Mucosa of rectum (tissue), 2 donors: Measurements from ENCODE around the gene DUSP14.

ENCODE experiments used
- H3K27ac ChIP-seq, 2 donors: one replicate each; pipeline ENCODE4 v1.7.0; 2013; ENCODE audit warnings: inconsistent platforms in 2 of 2, low read depth in 2 of 2, low read length in 2 of 2
- H3K27me3 ChIP-seq, 2 donors: one replicate each; pipeline ENCODE4 v1.7.0; 2013; ENCODE audit warnings: low read length in 2 of 2; ENCODE audit not compliant: control insufficient read depth in 2 of 2, insufficient read depth in 2 of 2
- H3K36me3 ChIP-seq, 2 donors: one replicate each; pipeline ENCODE4 v1.7.0; 2013; ENCODE audit warnings: low read length in 2 of 2; ENCODE audit not compliant: control insufficient read depth in 2 of 2, insufficient read depth in 2 of 2
- H3K4me1 ChIP-seq, 2 donors: one replicate each; pipeline ENCODE4 v1.7.0; 2013; ENCODE audit warnings: low read length in 2 of 2, mild to moderate bottlenecking in 1 of 2; ENCODE audit not compliant: control insufficient read depth in 2 of 2, insufficient read depth in 2 of 2
- H3K4me3 ChIP-seq, 2 donors: one replicate each; pipeline ENCODE4 v1.7.0; 2013; ENCODE audit warnings: low read length in 2 of 2
- H3K9ac ChIP-seq, 2 donors: one replicate each; pipeline ENCODE4 v1.7.0; 2013; ENCODE audit warnings: low read length in 2 of 2, low read depth in 1 of 2, mild to moderate bottlenecking in 1 of 2
- H3K9me3 ChIP-seq, 2 donors: one replicate each; pipeline ENCODE4 v1.7.0; 2013; ENCODE audit warnings: low read length in 2 of 2; ENCODE audit not compliant: control insufficient read depth in 2 of 2
- donor health status: healthy.
- donor health status: Normal muscosa, but diverticular disease.

DUSP14 gene

DNA sequence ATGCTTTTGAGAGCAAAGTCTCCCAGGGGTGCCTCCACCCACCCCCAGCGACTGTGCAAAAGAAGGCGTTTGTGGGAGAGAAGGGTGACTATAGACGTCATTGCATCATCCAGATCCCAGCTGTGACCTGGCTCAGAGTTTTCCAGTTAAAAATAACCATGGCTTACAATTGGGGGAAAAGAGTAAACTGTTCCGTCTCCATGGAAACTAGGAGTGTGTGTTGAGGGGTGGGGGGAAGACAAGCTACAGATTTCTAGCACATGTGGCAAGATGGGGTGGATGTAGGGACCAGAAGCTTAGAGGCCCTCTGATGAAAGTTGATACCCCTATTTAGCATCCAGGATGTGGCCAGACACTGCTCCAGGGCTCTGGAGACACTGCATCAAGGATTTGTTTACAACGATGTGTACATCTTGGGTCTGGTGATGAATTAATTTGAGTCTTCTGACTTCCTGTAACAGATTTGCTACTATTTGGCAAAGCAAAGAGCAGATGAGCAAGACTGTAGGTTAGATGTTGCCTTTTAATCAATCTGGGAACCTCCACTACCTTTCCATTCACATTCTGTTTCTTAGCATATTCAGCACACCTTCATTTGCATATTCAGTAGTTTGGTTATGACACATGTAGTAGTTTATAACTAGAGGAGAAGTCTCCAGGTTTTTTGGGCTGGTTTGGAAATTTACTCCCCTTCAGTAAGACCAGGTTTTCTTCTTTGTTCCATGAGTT lies 6.2 kb upstream of the DUSP14 start:
- Histone ChIP-seq H3K27me3 (no peaks in the 10 kb centered on the region), H3K9me3 (no peaks in the 10 kb centered on the region), H3K27ac (peak overlapping the region; percentile 17 to 43), H3K9ac (no peak overlapping the region), H3K4me3 (no peak overlapping the region), H3K4me1 (peaks cover 1 to 6% of the 10 kb centered on the region in 2 donors), H3K36me3 (peaks cover 5 to 11% of the 10 kb centered on the region in 2 donors)

DNA sequence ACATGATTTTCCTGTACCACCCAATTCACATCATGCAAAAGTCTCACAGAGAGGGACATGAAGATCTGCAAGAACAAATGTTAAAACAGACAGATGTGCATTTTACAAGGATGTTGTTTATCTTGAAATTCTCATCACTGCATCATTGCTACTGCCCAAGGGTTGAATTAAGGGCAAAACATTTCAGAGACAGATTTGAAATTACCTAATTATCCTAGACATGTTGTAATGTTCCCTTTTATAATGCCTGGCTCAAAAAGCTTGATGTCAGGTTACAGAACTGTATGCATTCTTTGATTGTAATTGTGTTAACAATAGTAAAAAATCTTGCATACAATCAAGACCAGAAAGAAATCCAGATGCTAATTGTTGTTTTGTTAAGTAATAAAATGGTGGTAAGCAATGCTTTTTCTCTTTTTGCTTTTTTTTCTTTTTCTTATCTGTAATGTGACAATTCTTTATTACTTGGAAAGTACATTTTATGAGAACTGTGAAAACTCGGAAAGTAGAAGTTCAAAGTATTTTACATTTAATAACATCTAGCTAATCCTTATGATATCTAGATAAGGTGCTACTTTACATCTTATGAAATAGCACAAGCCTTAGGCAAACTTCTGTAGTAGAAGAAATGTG lies 3.6 kb upstream of the DUSP14 start:
- H3K4me1 ChIP-seq: peaks cover 8 to 20% of the 10 kb centered on the region in 2 donors

DNA sequence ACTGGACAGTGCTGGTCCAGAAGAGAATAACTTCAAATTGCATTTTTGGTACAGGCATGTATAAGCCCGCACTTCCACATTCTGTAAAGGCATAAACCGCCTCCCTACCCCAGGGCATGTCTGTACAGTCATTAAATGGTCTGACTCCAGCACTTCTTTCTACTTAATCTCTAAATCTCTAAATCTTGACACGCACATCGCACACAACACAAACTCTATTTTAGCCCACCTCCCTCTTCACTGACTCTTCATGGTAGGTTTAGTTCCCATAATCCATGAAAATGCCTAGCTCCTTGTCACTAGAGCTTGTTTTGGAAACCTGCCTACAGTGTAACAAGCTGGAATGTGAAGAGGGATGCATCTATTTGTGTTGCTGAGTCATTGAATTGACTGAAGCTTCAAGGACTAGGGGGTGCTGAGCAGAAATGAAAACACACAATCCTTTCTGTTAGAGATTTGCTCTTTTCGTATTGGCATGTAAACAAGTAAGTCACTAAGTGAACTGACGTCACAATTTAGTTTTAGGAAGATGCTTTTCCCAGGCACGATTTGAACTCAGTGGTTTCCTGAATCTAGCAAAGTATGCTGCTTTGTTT lies 1.6 kb upstream of the DUSP14 start:
- H3K36me3 ChIP-seq: no peaks in the 10 kb centered on the region
- H3K4me3 ChIP-seq: peak overlapping the region; percentile 82 to 84
- H3K27ac ChIP-seq: peak overlapping the region in 1 of 2 donors; percentile 74
- H3K27me3 ChIP-seq: no peaks in the 10 kb centered on the region
- H3K4me1 ChIP-seq: peaks cover 8 to 22% of the 10 kb centered on the region in 2 donors
- H3K9ac ChIP-seq: no peak overlapping the region
- H3K9me3 ChIP-seq: no peaks in the 10 kb centered on the region

More for the DNA sequence above, 3.6 kb upstream of the DUSP14 start:
- Histone ChIP-seq H3K9me3 (no peaks in the 10 kb centered on the region), H3K9ac (no peak overlapping the region), H3K4me3 (no peak overlapping the region), H3K36me3 (peaks cover 0 to 2% of the 10 kb centered on the region in 2 donors), H3K27ac (no peak overlapping the region), H3K27me3 (no peaks in the 10 kb centered on the region)

DNA sequence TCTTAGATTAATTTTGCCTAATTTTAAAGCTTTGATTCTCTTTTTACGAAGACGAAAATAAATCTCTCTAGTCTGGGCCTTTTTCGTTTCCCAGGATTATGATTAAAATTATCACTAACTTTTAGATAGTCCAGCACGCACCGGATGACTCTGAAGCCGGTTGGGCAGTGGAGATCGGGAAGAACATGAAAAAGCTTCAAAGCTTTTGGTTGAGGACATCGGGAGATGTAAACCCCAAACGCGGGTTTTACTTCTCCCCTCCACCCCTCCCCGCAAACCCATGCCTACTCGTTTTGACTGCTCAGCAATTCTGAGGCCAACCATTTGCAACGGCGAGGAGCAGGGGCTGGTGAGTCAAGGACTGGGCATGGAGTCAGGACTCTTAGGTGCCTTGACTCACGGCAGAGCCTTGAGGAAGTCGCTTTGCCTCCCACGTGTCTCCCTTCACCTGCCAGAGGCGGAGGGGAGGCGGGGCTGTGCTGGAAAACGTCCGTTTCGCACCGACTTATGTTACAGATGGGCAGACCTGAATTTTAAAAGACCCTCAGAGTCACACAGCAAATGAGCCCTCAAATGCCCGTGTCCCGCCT lies 989 bp upstream of the DUSP14 start:
- H3K9ac ChIP-seq: peak overlapping the region; percentile 60 to 75
- no peaks in the 10 kb centered on the region for H3K36me3 ChIP-seq
- no peaks in the 10 kb centered on the region for H3K9me3 ChIP-seq
- peak overlapping the region; percentile 82 to 84 for H3K4me3 ChIP-seq
- peak overlapping the region; percentile 68 to 74 for H3K27ac ChIP-seq
- H3K4me1 ChIP-seq: peaks cover 8 to 22% of the 10 kb centered on the region in 2 donors
- no peaks in the 10 kb centered on the region for H3K27me3 ChIP-seq

DNA sequence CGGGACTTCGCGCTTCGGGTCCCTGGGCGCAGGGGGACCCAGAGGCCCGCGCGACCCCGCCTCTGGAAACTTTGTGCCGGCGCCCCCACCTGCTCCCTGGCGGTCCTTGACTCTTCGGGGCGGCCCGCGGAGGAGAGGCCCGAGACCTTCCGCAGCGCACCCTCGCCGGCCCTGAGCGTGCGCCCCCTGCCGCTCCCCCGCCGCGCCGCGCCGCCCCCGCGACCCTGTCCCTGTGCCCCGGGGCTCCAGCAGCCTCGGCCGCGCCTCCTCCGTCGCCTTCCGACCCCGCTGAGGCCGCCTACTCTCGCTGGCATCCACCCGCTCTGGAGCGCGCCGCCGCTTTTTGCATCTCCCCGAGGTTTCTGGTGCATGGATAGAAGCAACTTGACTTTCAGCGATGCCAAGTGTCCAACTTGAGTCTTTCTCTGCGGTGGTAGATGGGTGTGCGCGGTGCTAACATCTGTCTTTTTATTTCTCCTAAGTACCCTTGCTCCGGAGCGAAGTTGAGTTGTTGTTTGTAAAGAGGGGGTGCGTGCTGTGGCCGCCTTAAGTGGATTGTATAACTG lies 414 bp downstream of the DUSP14 start:
- Histone ChIP-seq H3K4me3 (peak overlapping the region; percentile 64 to 66), H3K27ac (peak overlapping the region in 1 of 2 donors; percentile 50), H3K4me1 (peaks cover 8 to 22% of the 10 kb centered on the region in 2 donors), H3K9ac (peak overlapping the region in 1 of 2 donors; percentile 9), H3K27me3 (no peaks in the 10 kb centered on the region), H3K9me3 (no peaks in the 10 kb centered on the region), H3K36me3 (no peaks in the 10 kb centered on the region)

DNA sequence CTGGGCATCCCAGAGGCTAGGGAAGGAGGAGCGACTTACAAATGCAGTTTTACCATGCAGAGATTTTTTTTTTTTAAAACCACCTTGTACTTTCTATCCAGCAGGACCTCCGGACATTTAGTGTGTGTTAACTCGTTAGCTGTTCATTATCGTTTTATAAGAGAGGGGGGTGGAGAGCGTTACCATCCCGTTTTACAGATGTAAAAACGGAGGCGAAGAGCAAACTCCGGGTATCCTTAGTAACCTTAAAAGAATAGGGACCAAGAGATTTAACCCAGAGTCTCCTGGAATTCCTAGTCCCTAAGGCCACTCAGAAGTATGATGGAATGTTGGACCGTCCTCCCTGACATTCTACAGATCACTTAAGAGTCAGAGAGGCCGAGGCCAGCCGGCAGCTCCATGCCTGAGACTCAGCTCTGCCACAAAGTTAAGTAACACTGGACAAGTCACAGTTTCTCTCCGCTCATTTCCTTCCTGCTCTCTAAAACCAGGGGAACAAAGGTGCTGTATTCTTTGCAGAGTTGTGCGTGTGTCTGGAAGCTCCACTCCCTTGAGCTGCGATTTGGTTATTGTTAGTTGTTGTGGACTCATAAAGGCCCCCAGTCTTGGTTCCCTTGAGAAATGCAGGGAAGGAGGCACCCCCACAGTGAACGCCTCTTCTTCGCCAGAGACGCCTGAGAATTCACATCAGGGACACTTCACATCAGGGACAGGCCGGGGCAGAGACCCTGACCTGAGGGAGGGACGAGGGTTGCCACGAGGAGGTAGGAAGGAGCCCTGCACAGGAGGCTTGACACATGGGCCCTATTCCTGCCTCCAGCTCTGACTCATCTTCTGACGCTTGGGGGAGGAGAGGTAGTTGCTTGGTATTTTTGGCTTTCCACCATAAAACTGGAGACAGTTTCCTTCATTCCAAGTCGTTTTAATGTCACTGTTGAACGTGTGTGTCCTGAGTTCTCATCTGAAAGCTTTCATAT lies 1.2 kb downstream of the DUSP14 start:
- Histone ChIP-seq H3K27me3 (no peaks in the 10 kb centered on the region), H3K9me3 (no peaks in the 10 kb centered on the region), H3K4me3 (peak overlapping the region; percentile 64 to 66), H3K27ac (no peak overlapping the region), H3K9ac (no peak overlapping the region), H3K4me1 (peaks cover 8 to 22% of the 10 kb centered on the region in 2 donors), H3K36me3 (no peaks in the 10 kb centered on the region)

DNA sequence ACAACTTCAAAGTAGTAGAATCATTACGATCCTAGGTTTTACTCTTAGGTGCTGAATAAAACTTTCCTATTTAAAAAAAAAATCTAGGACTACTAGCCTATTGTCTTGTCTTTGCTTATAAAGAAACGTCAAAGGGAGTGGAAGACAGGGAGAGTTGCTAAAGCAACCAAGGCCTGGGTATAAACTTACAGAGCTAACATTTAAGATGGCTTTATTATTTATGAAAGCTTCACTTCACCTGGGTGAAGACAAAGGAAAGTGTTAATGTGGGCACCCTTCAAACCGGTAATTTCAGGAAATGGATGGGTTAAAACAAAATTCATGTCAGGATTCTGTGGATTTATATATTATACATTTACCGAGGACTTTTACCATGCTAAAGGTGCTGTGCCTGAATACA lies 2.5 kb downstream of the DUSP14 start:
- no peaks in the 10 kb centered on the region for H3K36me3 ChIP-seq
- no peak overlapping the region for H3K9ac ChIP-seq
- no peaks in the 10 kb centered on the region for H3K9me3 ChIP-seq
- no peaks in the 10 kb centered on the region for H3K27me3 ChIP-seq
- H3K4me1 ChIP-seq: peaks cover 8 to 22% of the 10 kb centered on the region in 2 donors
- no peak overlapping the region for H3K27ac ChIP-seq
- no peak overlapping the region for H3K4me3 ChIP-seq

DNA sequence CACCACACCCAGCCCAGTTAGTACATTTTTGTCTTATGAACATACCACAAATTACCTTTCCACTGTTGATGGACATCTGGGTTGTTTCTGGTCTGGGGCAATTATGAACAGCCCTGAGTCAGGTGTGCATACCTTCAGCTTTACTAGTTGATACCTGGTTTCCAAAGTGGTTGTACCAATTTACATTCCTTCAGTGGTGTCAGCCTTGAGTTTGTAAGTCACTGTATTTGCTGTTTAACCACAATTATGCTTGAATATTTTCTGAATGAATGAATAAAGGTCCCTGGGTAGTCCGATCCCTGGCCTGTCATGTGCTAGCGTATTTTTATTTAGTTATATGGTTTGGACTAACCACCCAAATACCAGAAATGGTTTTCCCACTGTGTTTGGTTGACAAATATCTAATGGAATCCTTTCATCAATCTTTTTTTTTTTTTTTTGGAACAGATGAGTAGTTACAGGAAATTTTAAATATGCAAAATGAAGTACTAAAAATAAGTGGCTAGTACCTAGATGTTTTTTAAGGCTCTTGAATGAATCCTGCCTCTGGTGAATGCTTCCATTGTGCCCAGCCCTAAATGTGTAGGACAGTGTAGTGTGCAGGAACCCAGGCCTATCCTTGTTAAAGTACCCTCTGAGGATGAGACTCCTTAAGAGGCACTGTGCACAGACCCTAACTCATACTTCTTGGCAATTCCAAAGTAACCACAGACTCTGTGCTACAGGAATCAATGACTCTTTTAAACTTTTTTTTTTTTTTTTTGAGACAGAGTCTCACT lies 3.7 kb downstream of the DUSP14 start:
- H3K27ac ChIP-seq: no peak overlapping the region
- no peaks in the 10 kb centered on the region for H3K27me3 ChIP-seq
- no peak overlapping the region for H3K4me3 ChIP-seq

More for the DNA sequence above, 3.7 kb downstream of the DUSP14 start:
- Histone ChIP-seq H3K36me3 (no peaks in the 10 kb centered on the region), H3K9ac (no peak overlapping the region), H3K9me3 (no peaks in the 10 kb centered on the region), H3K4me1 (peaks cover 7 to 16% of the 10 kb centered on the region in 2 donors)
